HepG2 (cell line): ENCODE measurements around the gene ALLC. TPM values are rescaled to one million over a fixed set of nuclear protein-coding genes. Genes with fewer than 3 reads are reported as not detected.
A peak's percentile ranks its signal among the peaks of the same experiment; 100 is the strongest.

ENCODE experiments used
- GATA4 ChIP-seq: sonication (generic); IDR thresholded peaks from 2 replicates; pipeline ENCODE4 v1.6.1; 2016; ENCODE audit warnings: antibody characterized with exemption, low read depth, borderline replicate concordance
- HDAC1 ChIP-seq: sonication (generic); formaldehyde crosslinking; IDR thresholded peaks from 2 replicates; pipeline ENCODE4 v1.5.1; 2020; ENCODE audit warnings: mild to moderate bottlenecking, missing genetic modification reagents
- HOXA9 ChIP-seq: sonication (generic); formaldehyde crosslinking; IDR thresholded peaks from 2 replicates; pipeline ENCODE4 v1.8.1; 2022; ENCODE audit warnings: missing genetic modification reagents, mild to moderate bottlenecking, moderate library complexity, borderline replicate concordance
- JARID2 ChIP-seq: sonication (generic); formaldehyde crosslinking; IDR thresholded peaks from 2 replicates; pipeline ENCODE4 v1.8.1; 2023; ENCODE audit warnings: missing genetic modification reagents, inconsistent platforms; ENCODE audit not compliant: insufficient replicate concordance
- PAXIP1 ChIP-seq: sonication (generic); formaldehyde crosslinking; conservative IDR thresholded peaks from 2 replicates; pipeline ENCODE4 v1.4.0; 2020; ENCODE audit warnings: mild to moderate bottlenecking, missing genetic modification reagents, moderate library complexity
- PITX1 ChIP-seq: sonication (generic); formaldehyde crosslinking; IDR thresholded peaks from 2 replicates; pipeline ENCODE4 v1.5.1; 2020; ENCODE audit warnings: mild to moderate bottlenecking, missing genetic modification reagents
- RARA ChIP-seq: IDR thresholded peaks from 2 replicates; pipeline ENCODE4 v1.6.1; 2016; ENCODE audit warnings: missing genetic modification reagents, missing compliant biosample characterization
- SOX5 ChIP-seq: IDR thresholded peaks from 2 replicates; pipeline ENCODE4 v1.6.1; 2016; ENCODE audit warnings: borderline replicate concordance
- TARDBP ChIP-seq: sonication (generic); formaldehyde crosslinking; IDR thresholded peaks from 2 replicates; pipeline ENCODE4 v1.8.0; 2022; ENCODE audit warnings: mild to moderate bottlenecking, missing genetic modification reagents
- TBX2 ChIP-seq: sonication (generic); formaldehyde crosslinking; IDR thresholded peaks from 2 replicates; pipeline ENCODE4 v1.5.0; 2020; ENCODE audit warnings: missing genetic modification reagents, mild to moderate bottlenecking, borderline replicate concordance
- TERF1 ChIP-seq: sonication (generic); formaldehyde crosslinking; IDR thresholded peaks from 2 replicates; pipeline ENCODE4 v1.8.0; 2022; ENCODE audit warnings: mild to moderate bottlenecking, missing genetic modification reagents, moderate library complexity
- TFAP4 ChIP-seq: sonication (generic); IDR thresholded peaks from 2 replicates; pipeline ENCODE4 v1.6.1; 2016; ENCODE audit warnings: low read depth, borderline replicate concordance
- ZMYM4 ChIP-seq: sonication (generic); formaldehyde crosslinking; IDR thresholded peaks from 2 replicates; pipeline ENCODE4 v1.8.1; 2023; ENCODE audit warnings: mild to moderate bottlenecking, missing genetic modification reagents
- ZNF20 ChIP-seq: sonication (generic); formaldehyde crosslinking; IDR thresholded peaks from 2 replicates; pipeline ENCODE4 v1.4.0; 2020; ENCODE audit warnings: mild to moderate bottlenecking, moderate library complexity, missing genetic modification reagents
- ZNF646 ChIP-seq: sonication (generic); formaldehyde crosslinking; IDR thresholded peaks from 2 replicates; pipeline ENCODE4 v1.9.0; 2021; ENCODE audit warnings: mild to moderate bottlenecking, missing genetic modification reagents
- polyA plus RNA-seq, 8 experiments: library from polyadenylated mRNA; depleted of rRNA in 3 of 8; stranded (reverse) in 7 of 8; unstranded in 1 of 8; fragments of >200 nt; fragmentation: Illumina TruSeq in 4 of 8; extraction: Trizol in 4 of 8; gene quantifications; 2 replicates each; pipeline versions ENCODE4 v1.2.1 to v1.2.3, GENCODE V29; 2011 to 2016; ENCODE audit warnings: low read depth in 4 of 8, missing spikeins in 1 of 8, mixed read lengths in 1 of 8; ENCODE audit not compliant: insufficient read depth in 1 of 8
- total RNA-seq, 5 experiments: library from RNA; depleted of rRNA; stranded (reverse); fragments of >200 nt; fragmentation: Illumina TruSeq; extraction: Trizol; gene quantifications; 2 replicates each; pipeline ENCODE4 v1.2.3, GENCODE V29; 2016; ENCODE audit warnings: low read depth in 1 of 5

The ALLC gene
- total and polyA plus RNA-seq, 2 of the 13 experiments (the other 11 are each of a cell fraction or from before 2014, with no cell fraction given), result 0.08 to 0.11 TPM

GRCh38 chr2:3656762-3657721, 958 bp upstream of the ALLC start (continued):
- TF ChIP-seq PAXIP1 (CRISPR knock-in tag) (peak; percentile 61), TBX2 (CRISPR knock-in tag) (peak; percentile 36), SOX5 (CRISPR knock-in tag) (peak; percentile 16; the same call in 1 of the 2 replicates), RARA (CRISPR knock-in tag) (0 out of 2 replicates have a peak, but pooled peaks have one; percentile 7), TERF1 (CRISPR knock-in tag) (peak; percentile 85; the same call in 1 of the 2 replicates), ZNF20 (CRISPR knock-in tag) (no peak), HDAC1 (CRISPR knock-in tag) (peak; percentile 45), HOXA9 (0 out of 2 replicates have a peak, but pooled peaks have one; percentile 33), ZNF646 (CRISPR knock-in tag) (peak; percentile 24; the same call in 1 of the 2 replicates), TARDBP (CRISPR knock-in tag) (peak; percentile 15; the same call in 1 of the 2 replicates), JARID2 (CRISPR knock-in tag) (no peak), TFAP4 (peak; percentile 83; the same call in 1 of the 2 replicates), GATA4 (0 out of 2 replicates have a peak, but pooled peaks have one; percentile 16), PITX1 (CRISPR knock-in tag) (peak; percentile 58; the same call in 1 of the 2 replicates), ZMYM4 (CRISPR knock-in tag) (peak; percentile 43; the same call in 1 of the 2 replicates)
